Nephron (organoid): ENCODE measurements around the gene N4BP2L2.

ENCODE experiments used
- H3K27ac Mint-ChIP-seq, 3 experiments: 2 replicates each; pipeline ENCODE4 v1.8.0; 2020; ENCODE audit warnings: mixed read lengths in 3 of 3, mild to moderate bottlenecking in 2 of 3, moderate library complexity in 1 of 3
- H3K27me3 Mint-ChIP-seq: 2 replicates; pipeline ENCODE4 v1.8.0; 2021; ENCODE audit warnings: low read depth, mild to moderate bottlenecking, moderate library complexity, mixed read lengths
- H3K36me3 Mint-ChIP-seq: 2 replicates; pipeline ENCODE4 v1.8.0; 2020; ENCODE audit warnings: low read depth, mixed read lengths
- H3K4me1 Mint-ChIP-seq: 2 replicates; pipeline ENCODE4 v1.8.0; 2020; ENCODE audit warnings: mixed read lengths
- H3K4me3 Mint-ChIP-seq, 3 experiments: 2 replicates each; pipeline ENCODE4 v1.8.0; 2020; ENCODE audit warnings: mild to moderate bottlenecking in 3 of 3, mixed read lengths in 3 of 3, moderate library complexity in 2 of 3
- H3K9me3 Mint-ChIP-seq: 2 replicates; pipeline ENCODE4 v1.8.0; 2020; ENCODE audit warnings: mixed read lengths
- CTCF ChIP-seq, 3 experiments: fragments of 200-600 bp; sonication (generic); IDR thresholded peaks; one replicate each; pipeline ENCODE4 v1.5.0; 2021; ENCODE audit warnings: antibody characterized with exemption in 3 of 3; ENCODE audit not compliant: unreplicated experiment in 3 of 3

The N4BP2L2 gene

DNA sequence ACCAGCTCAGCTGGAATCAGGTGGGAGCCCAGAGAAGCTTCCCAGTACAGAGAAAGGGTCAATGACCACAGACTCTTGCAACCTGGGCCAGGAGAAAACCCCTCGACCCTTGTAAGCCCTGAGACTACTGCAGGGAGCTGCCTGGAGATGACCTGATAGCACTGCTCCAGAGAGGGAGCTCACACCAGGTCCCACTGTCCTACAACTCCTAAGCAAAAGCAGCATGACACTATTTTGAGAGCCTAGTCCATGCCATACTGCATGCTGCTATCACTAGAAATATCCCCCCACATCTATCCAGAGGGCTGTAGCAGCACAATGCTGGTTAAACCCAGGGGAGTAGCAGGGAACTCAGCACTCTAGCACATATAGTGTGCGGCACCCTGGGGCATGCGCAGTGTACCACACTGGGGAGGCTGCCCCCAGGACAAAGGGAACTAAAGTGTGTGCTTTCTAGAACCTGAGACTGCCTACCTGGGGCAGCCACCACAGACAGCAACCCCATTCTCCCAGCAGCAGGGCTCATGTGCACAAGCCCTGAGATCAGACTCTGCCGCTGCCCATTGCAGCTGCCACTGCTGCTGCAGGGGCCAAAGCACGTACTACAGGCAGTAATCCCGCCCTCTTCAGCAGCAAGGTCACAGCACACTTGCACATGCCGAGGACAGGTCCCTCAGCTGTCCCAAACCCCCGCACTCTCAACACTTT, 83.6 kb downstream of the N4BP2L2 start:
- H3K27ac Mint-ChIP-seq = no peak overlapping the region
- H3K36me3 Mint-ChIP-seq = peaks cover 56% of the 10 kb centered on the region
- no peak overlapping the region for H3K4me3 Mint-ChIP-seq
- H3K9me3 Mint-ChIP-seq = peaks cover 41% of the 10 kb centered on the region
- H3K4me1 Mint-ChIP-seq = peaks cover 6% of the 10 kb centered on the region
- TF ChIP-seq CTCF (IDR thresholded peaks at IDR 0.05; ENCODE audit: unreplicated experiment in 3 of 3) = no peak
- no peaks in the 10 kb centered on the region for H3K27me3 Mint-ChIP-seq

GRCh38 chr13:32453981-32454380, 84.6 kb downstream of the N4BP2L2 start:
- peaks cover 6% of the 10 kb centered on the region for H3K4me1 Mint-ChIP-seq
- peaks cover 31% of the 10 kb centered on the region for H3K9me3 Mint-ChIP-seq
- TF ChIP-seq CTCF (IDR thresholded peaks at IDR 0.05; ENCODE audit: unreplicated experiment in 3 of 3) = no peak
- H3K36me3 Mint-ChIP-seq = peaks cover 46% of the 10 kb centered on the region
- H3K27me3 Mint-ChIP-seq = no peaks in the 10 kb centered on the region
- peak overlapping the region in 2 of 3 experiments; percentile 22 to 34 for H3K27ac Mint-ChIP-seq
- H3K4me3 Mint-ChIP-seq = no peak overlapping the region

DNA sequence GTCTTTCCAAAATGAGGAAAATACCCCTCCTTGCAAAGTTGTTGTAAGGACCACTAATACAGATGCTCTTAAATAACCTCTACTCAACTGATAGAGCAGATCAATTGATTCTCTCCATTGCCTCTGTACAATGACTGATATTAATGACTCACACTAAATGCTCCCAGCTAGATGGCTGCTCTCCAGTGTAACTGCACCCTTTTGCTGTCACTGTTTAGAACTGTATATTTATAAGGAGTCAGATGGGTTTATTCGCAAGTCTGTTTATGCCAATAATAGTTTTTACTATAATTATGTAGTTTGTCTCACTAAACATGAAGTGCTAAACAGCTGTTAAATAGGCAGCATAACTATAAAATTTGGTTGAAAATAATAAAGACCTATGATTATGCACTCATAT, 89.6 kb downstream of the N4BP2L2 start:
- H3K9me3 Mint-ChIP-seq = peaks cover 3% of the 10 kb centered on the region
- H3K36me3 Mint-ChIP-seq = peaks cover 10% of the 10 kb centered on the region
- H3K27ac Mint-ChIP-seq = no peak overlapping the region

GRCh38 chr13:32447894-32448623, 90.5 kb downstream of the N4BP2L2 start:
- no peak for TF ChIP-seq CTCF (IDR thresholded peaks at IDR 0.05; ENCODE audit: unreplicated experiment in 3 of 3)
- Mint-ChIP-seq H3K27me3 (no peaks in the 10 kb centered on the region), H3K4me1 (no peaks in the 10 kb centered on the region), H3K27ac (no peak overlapping the region), H3K36me3 (peaks cover 7% of the 10 kb centered on the region), H3K9me3 (peaks cover 3% of the 10 kb centered on the region), H3K4me3 (no peak overlapping the region)

More for the DNA sequence above, 89.6 kb downstream of the N4BP2L2 start:
- peaks cover 3% of the 10 kb centered on the region for H3K4me1 Mint-ChIP-seq
- no peaks in the 10 kb centered on the region for H3K27me3 Mint-ChIP-seq
- TF ChIP-seq CTCF (IDR thresholded peaks at IDR 0.05; ENCODE audit: unreplicated experiment in 3 of 3) = no peak
- no peak overlapping the region for H3K4me3 Mint-ChIP-seq

DNA sequence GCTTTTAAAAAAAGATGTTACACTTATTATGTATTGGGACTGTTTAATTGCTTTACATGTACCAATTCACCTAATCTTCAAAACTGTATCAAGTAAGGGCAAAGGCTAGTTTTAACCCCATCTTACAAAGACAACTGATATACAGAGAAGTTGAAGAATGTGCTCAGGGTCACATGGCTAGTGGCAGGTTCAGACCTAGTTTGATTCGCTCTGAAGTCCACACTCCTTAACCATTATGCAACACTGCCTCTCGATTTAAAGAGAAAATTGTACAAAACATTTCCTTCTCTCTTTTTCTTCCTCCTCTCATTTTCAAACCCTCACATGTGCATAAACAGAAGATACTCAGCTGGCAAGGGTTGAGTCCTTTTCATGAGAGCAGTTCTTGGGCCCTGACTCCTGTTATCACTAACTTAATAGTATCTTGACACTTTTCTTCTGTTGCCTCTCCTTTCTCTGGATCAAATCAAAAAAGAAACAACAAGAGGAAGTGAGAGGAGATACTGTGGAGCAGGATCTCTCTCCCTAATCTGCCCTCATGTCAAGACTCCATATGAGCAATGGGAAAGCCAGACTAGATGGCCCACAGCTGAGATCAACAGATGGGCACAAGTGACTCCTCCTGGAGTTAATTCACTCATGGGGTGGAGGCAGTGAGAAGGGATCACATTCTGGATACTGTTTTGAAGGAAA, 91.7 kb downstream of the N4BP2L2 start:
- Mint-ChIP-seq H3K27ac (peak overlapping the region in 1 of 3 experiments; percentile 17), H3K4me3 (no peak overlapping the region), H3K36me3 (peaks cover 12% of the 10 kb centered on the region), H3K4me1 (no peaks in the 10 kb centered on the region), H3K27me3 (no peaks in the 10 kb centered on the region), H3K9me3 (peaks cover 3% of the 10 kb centered on the region)
- no peak for TF ChIP-seq CTCF (IDR thresholded peaks at IDR 0.05; ENCODE audit: unreplicated experiment in 3 of 3)
